Measurements from ENCODE around the gene IL36B. TPM values are rescaled to one million over a fixed set of nuclear protein-coding genes. Genes with fewer than 3 reads are reported as not detected.

Gene IL36B
- total and polyA plus RNA-seq, 9 of the 15 experiments (the other 6 are each of a cell fraction or from before 2014, with no cell fraction given) = not detected

- TF ChIP-seq THAP12 (CRISPR knock-in tag; IDR thresholded peaks at IDR 0.05) (no peak), ELF2 (CRISPR knock-in tag; IDR thresholded peaks at IDR 0.05) (no peak), DPF2 (IDR thresholded peaks at IDR 0.05) (no peak), GABPB2 (CRISPR knock-in tag; conservative IDR thresholded peaks at IDR 0.05) (no peak), BCOR (IDR thresholded peaks at IDR 0.05) (no peak), GATAD2A (IDR thresholded peaks at IDR 0.05) (no peak), MXD1 (CRISPR knock-in tag; IDR thresholded peaks at IDR 0.05; ENCODE audit: borderline replicate concordance, poor library complexity, severe bottlenecking) (no peak), ZFX (CRISPR knock-in tag; IDR thresholded peaks at IDR 0.05) (no peak)
- TF ChIP-seq, protein P1, sequence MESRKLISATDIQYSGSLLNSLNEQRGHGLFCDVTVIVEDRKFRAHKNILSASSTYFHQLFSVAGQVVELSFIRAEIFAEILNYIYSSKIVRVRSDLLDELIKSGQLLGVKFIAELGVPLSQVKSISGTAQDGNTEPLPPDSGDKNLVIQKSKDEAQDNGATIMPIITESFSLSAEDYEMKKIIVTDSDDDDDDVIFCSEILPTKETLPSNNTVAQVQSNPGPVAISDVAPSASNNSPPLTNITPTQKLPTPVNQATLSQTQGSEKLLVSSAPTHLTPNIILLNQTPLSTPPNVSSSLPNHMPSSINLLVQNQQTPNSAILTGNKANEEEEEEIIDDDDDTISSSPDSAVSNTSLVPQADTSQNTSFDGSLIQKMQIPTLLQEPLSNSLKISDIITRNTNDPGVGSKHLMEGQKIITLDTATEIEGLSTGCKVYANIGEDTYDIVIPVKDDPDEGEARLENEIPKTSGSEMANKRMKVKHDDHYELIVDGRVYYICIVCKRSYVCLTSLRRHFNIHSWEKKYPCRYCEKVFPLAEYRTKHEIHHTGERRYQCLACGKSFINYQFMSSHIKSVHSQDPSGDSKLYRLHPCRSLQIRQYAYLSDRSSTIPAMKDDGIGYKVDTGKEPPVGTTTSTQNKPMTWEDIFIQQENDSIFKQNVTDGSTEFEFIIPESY (CRISPR knock-in tag; IDR thresholded peaks at IDR 0.05) = no peak
Observed at GRCh38 chr2:113073325-113073834, 20.7 kb upstream of the IL36B start (continued).
